Ecto neural progenitor cell (in vitro differentiated cells): ENCODE results near the gene FAM209A.
"Not testable (repeated sequence)": the region's sequence is repeated elsewhere in the genome, so short reads cannot be mapped to it uniquely, and the experiment has no call there.

Experiments used
- DNase-seq: peaks from one replicate; pipeline ENCODE4 v3.0.0-alpha.2; 2018; ENCODE audit warnings: low spot score

FAM209A gene

DNA sequence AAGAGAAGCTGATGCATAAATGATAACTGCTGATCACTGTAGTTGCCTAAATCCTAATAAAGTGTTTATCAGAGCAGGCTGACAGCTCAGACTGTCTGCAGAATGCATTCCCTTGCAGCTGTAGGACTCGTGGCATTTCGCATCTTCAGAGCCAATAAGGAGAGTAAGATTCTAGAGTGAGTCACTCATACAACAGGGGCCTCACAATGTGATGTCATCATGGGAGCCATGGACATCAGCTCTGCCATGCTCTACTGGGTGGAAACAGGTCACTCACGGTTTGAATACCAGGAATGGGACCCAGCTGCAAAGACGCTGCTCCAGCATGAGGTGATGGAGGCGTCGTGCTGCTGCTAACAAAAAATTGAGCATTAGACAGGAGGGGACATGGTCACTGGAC lies 15.9 kb downstream of the FAM209A start:
- no peak for DNase-seq

DNA sequence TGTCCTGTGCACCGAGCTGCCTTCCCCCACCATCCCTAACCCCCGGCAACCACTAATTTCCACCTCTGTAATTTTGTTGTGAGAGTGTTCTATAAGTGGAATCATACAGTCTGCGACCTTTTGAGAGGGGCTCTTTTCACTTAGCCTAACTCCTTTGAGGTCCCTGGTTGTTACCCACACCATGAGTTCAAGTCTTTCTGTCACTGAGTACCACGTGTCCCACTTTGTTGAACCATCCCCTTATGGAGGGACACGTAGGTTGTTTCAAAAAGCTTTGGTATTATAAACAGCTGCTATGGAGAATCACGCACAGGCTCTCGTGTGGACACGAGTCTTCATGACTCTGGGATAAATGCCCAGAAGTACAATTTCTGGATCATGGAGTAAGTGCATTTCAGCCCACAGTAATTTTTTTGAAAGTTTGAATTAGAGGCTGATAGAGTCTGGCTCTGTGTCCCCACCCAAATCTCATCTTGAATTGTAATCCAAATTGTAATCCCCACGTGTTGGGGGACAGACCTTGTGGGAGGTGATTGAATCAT lies 18.0 kb downstream of the FAM209A start:
- no peak for DNase-seq

DNA sequence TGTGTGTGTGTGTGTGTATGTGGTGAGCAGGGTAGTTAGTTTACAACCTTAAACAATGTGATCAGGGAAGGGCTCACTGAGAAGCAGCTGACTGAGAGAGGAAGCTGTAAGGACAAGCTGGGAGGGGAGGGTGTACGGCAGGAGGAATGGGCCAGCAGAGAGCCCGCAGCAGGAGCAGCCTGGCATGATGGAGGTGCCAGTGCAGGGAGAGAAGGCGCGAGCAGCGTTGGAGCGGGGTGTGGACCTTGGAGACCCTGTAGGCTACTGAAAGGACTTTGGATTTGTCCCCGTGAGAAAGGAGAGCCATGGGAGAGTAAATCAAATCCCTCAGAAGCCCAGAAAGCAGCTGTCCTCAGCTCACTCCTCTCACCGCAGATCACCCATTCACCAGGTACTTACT lies 27.0 kb downstream of the FAM209A start:
- DNase-seq: no peak

DNA sequence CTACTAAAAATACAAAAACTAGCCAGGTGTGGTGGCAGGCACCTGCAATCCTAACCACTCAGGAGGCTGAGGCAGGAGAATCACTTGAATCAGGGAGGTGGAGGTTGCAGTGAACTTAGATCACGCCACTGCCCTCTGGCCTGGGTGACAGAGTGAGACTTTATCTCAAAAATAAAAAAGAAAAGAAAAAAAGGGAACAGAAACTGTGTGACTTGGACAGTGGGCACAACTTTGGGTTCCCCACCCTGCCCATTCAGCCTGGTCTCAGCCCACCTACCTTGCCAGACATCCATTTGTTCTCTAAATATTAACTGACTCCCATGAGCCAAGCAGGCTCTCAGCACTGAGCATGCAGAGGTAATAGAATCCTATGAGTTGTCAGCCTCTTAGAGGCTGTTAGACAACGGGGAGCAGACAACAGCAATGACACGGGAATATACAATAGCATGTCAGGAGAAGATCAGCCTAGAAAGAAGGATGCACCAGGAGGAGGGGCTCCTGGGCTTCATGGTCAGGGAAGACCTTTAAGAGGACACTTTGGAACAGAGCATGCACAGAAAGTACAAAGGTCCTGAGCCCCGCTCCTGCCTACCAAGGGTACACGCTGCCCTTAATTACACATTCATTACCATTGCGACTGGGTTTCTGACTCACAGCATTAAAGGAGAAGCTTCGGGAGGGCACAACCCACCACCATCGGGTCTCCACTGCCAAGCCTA lies 28.5 kb downstream of the FAM209A start:
- no peak for DNase-seq

DNA sequence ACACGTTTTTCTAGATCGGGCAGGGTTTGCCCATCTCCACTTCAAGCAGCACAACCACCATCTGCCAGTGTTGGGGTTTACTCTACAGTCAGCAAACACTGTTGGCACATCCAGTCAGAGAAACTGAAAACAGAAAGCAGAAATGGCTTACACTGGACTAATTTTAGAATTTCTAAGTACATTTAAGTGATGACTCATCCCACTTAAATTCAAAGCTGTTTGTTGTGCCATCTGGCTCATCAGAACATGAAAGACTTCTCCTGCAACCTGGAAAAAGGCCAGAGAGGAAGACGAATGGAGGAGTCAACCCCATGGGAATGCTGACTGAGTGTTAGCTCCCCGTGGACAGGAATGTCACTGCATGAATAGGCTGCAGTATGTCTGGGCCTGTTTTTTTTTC lies 30.3 kb downstream of the FAM209A start:
- DNase-seq: no peak

DNA sequence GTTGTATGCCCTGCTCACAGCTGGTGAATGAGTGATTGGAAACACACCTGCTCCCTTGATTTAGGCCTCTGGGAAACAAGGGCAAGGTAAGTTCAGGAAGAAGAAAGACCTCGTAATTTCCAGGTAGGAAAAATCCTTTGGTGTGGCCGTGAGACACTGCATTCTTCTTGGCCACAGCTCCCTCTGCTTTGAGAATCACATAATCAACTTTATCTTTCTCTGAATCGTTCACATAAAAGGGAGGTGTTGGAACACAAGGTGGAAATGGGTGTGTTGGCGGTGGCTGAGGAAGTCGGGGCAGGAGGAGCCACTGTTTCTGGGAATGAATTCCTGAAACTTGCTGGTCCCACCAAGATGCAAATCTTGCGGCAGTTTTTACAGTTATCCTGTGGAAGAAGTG lies 34.4 kb downstream of the FAM209A start:
- no peak for DNase-seq

DNA sequence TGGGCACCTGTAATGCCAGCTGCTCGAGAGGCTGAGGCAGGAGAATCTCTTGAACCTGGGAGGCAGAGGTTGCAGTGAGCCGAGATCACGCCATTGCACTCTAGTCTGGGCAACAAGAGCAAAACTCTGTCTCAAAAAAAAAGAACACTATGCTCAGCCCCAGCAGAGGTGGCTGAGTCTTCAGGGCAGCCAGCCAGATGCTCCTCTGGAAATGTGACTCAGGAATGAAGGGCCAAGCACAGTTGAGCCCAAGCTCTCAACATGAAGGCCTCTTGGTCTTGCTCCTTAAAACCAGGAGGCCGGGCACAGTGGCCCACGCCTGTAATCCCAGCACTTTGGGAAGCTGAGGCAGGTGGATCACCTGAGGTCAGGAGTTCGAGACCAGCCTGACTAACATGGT lies 40.0 kb downstream of the FAM209A start:
- DNase-seq: not testable (repeated sequence)

DNA sequence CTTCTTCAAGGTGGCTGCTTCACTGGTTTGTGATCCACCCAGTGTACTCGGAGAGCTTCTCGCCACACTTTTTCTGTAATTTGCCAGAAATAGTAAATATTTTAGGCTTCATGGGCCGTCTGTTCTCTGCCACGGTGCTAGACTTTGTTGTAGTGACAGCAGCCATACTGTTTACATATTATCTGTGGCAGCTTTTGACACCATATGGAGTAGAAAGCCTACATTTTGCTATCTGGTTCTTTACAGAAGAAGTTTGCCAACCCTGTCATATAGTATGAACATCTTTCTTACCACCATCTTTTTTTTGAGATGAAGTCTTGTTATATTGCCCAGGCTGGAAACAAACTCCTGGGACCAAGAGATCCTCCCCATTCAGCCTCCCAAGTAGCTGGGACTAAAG lies 41.0 kb downstream of the FAM209A start:
- no peak for DNase-seq

DNA sequence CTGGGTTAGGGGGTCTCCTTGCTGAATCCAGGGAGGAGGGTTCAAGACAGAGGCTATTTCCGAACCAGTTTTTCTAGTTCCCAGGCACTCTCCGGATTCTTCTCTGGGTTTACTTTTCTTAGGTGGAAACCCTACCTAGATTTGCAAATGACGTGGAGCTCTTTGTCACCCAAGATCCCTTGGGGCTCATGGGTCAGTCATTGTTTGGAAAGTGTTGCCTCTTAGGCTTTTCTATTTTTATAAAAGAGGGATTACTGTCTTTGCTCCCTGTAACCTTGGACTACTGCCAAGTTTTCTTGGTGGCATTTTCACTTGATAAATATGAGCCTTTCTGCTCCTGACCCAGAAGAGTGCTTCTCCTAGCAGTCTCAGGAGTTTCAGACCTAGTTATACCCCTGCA lies 42.1 kb downstream of the FAM209A start:
- no peak for DNase-seq

DNA sequence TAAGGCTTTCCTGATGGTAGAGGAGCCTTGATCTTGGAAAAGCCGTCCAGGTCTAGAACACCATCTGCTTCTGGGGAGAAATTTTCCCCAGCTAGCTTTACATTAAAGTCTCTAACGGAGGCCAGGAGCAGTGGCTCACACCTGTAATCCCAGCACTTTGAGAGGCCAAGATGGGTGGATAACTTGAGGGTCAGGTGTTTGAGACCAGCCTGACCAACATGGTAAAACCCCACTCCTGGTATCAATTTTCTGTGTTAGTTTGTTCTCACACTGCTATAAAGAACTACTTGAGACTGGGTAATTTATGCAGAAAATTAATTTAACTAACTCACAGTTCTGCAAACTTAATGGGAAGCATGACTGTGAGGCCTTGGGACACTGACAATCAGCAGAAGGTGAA lies 46.3 kb downstream of the FAM209A start:
- DNase-seq: no peak

DNA sequence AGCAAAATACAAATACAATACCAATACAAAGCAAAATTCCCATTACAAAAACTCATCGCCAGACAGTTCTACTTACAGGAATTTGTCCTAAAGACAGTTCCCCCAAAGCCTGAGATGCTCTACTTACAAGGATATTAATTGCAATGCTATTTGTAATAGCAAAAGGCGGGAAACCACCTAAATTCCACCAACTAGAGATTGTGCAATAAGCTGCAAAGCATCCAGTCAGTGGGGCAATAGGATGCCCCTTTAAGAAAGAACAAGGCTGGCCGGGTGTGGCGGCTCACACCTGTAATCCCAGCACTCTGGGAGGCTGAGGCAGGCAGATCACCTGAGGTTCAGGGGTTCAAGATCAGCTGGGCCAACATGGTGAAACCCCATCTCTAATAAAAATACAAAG lies 47.6 kb downstream of the FAM209A start:
- DNase-seq: no peak

DNA sequence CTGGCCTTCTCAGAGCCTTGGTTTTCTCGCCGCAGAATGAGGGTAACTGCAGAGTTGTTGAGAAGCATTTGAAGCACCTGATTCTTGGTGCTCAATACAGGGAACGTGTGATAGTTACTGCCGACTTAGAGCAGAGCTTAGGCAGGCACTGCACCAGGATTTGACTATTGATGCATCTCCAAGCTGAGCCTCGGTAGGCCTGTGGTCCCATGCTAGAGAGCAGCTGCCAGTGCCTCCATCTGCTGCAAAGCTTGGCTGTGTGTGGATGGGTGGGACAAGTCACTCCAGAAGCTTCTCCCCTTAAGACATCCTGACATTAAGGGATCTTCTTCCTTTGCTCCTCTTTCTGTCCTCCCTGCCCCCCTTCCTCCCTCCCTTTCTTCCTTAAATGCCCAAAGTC lies 49.4 kb downstream of the FAM209A start:
- no peak for DNase-seq

DNA sequence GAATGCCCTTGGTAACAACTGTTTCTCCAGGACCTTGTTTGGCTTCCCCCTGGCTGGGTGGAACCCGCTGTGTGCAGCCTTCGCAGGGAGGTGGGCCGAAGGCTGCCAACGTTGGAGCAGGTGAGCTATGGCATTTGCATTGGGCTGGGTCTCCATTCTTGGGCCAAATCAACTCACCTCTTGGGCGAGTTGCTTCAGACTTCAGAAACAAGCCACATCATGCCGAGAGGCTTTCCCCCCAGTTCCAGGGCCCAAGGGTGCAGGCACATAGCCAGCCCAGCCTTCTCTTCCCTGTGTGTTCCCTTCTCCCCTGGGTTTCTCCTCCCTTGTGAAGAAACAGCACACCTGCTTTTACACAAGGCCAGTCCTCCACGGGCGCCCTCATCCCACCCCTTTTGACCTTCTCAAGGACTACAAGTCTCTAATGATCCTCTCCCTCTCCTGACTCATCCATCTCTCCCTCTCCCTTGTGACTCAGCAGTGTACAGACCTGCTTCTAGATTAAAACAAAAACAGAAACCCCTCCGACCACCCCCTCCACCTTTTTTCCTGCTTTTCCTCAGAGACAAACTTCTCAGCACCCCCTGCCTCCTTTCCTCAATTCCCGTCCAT lies 50.1 kb downstream of the FAM209A start:
- no peak for DNase-seq

DNA sequence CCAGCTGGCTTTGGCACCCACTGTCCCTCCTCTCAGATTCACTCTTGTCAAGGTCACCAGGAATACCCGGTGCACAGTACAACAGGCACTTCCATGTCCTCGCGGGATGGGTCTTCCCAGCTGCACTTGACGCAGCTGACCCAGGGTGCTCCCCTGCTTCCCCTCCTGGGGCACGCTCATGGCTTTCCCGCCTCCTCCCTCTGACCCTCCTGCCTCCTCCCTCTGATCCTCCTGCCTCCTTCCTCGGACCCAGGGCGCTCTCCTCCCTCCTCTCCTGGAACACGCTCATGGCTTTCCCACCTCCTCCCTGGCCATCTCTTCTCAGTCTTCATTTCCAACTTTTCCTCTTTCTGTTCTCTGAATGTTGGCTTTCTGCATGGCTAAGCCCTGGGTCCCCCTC lies 50.6 kb downstream of the FAM209A start:
- DNase-seq: no peak
